ENCODE results near the gene BMI1. TPM values are rescaled to one million over a fixed set of nuclear protein-coding genes. Genes with fewer than 3 reads are reported as not detected.

BMI1 gene
- total and polyA plus RNA-seq, 2 donors (not counting 3 experiments of a cell fraction or from before 2014, with no cell fraction given), result 12.0 to 25.1 TPM

GRCh38 chr10:22365233-22365632, 44.3 kb downstream of the BMI1 start:
- ChIA-PET CTCF (interaction anchor here (0.9 kb wide), 1 partner anchor 14 kb away, joined by 3 read pairs; no protein-coding TSS in a partner anchor), POLR2A (no interaction called here)
- intact Hi-C loops (cut with micrococcal nuclease) (no loop called here), dilution Hi-C loops (cut with MboI; ENCODE audit: extremely low pct_ligation_motif_present, low sequenced_read_pairs) (no loop called here)
- Histone ChIP-seq H3K4me1 (ENCODE audit: control insufficient read depth, extremely low read depth, insufficient read depth, low read length) (peaks cover 18% of the 10 kb centered on the region), H3K9me1 (replicated peaks; ENCODE audit: control insufficient read depth, extremely low read depth, insufficient read depth, low read length) (no peaks in the 10 kb centered on the region), H4K20me1 (replicated peaks; ENCODE audit: control insufficient read depth, extremely low read depth, insufficient read depth, low read length) (no peaks in the 10 kb centered on the region), H2AFZ (ENCODE audit: low read depth, low read length) (no peak overlapping the region), H3K4me2 (ENCODE audit: insufficient read depth, low read length) (no peak overlapping the region), H3K9me3 (replicated peaks; ENCODE audit: control insufficient read depth, insufficient read depth, low read length) (no peaks in the 10 kb centered on the region), H3K9ac (replicated peaks; ENCODE audit: extremely low read depth, insufficient read depth, low read length) (no peak overlapping the region), H3K27ac (ENCODE audit: insufficient read depth, low read depth, low read length) (no peak overlapping the region), H3K4me3 (replicated peaks in 1 of 3; ENCODE audit: insufficient read depth in 1 of 3, low read depth in 1 of 3, low read length in 3 of 3) (no peak overlapping the region), H3K27me3 (ENCODE audit: control insufficient read depth in 2 of 2, insufficient read depth in 2 of 2, low read length in 2 of 2) (no peaks in the 10 kb centered on the region), H3K79me2 (ENCODE audit: control insufficient read depth, insufficient read depth, low read length) (no peaks in the 10 kb centered on the region), H3K36me3 (ENCODE audit: control insufficient read depth in 2 of 2, extremely low read depth in 1 of 2, insufficient read depth in 2 of 2, low read length in 2 of 2) (no peaks in the 10 kb centered on the region)
- BruUV-seq (replicated peaks), result no TSS peak
- no peak for FAIRE-seq
- no peak for DNase-seq (ENCODE audit: low read depth, low spot score)
- no peak for TF ChIP-seq CTCF (IDR thresholded peaks at IDR 0.05; ENCODE audit: extremely low read depth in 1 of 2, insufficient read depth in 1 of 2, low read depth in 1 of 2, low read length in 2 of 2)
- TF ChIP-seq MYC (IDR thresholded peaks at IDR 0.05; ENCODE audit: low read depth, low read length), result no peak
- TF ChIP-seq POLR2AphosphoS5 (IDR thresholded peaks at IDR 0.05; ENCODE audit: insufficient read depth, low read depth, low read length), result no peak
- TF ChIP-seq POLR2A (IDR thresholded peaks at IDR 0.05; ENCODE audit: low read depth, low read length), result no peak
- TF ChIP-seq FOS (IDR thresholded peaks at IDR 0.05; ENCODE audit: borderline replicate concordance, insufficient read depth, low read length), result no peak
- TF ChIP-seq JUN (IDR thresholded peaks at IDR 0.05; ENCODE audit: borderline replicate concordance, insufficient read depth, insufficient read length, low read depth), result no peak
- TF ChIP-seq MAX (IDR thresholded peaks at IDR 0.05; ENCODE audit: insufficient read depth, insufficient read length), result no peak
- no peak for TF ChIP-seq EZH2 (IDR thresholded peaks at IDR 0.05; ENCODE audit: borderline replicate concordance, low read depth, low read length, severe bottlenecking)
- TF ChIP-seq GATA2 (IDR thresholded peaks at IDR 0.05; ENCODE audit: insufficient read depth, insufficient read length, low read depth, low read length), result no peak

Data from endothelial cell of umbilical vein (primary cell).